WTC11 (cell line): Measurements from ENCODE around the gene KRT79. TPM values are rescaled to one million over a fixed set of nuclear protein-coding genes. Genes with fewer than 3 reads are reported as not detected.

Experiments used
- ATAC-seq: fragments of 200-7000 bp; cut with Tn5 transposase; 2 replicates; pipeline ENCODE4 v1.10.0; 2021; ENCODE audit warnings: mild to moderate bottlenecking, moderate library complexity
- CTCF ChIA-PET: fragments of 300-600 bp; sonication (Branson Sonifier 250); formaldehyde crosslinking; loops from one replicate; lab custom pipeline; 2021; ENCODE audit warnings: antibody characterized with exemption; lab: Charles Lee
- POLR2A ChIA-PET: fragments of 350-600 bp; sonication (Branson Sonifier 250); formaldehyde crosslinking; loops from one replicate; lab custom pipeline; 2021; ENCODE audit warnings: antibody characterized with exemption; lab: Charles Lee
- DNase-seq: peaks from one replicate; pipeline ENCODE4 v3.0.0; 2021; ENCODE audit warnings: low spot score
- H3K27ac Mint-ChIP-seq: 2 replicates; pipeline ENCODE4 v1.8.0; 2021; ENCODE audit warnings: mixed read lengths
- H3K27me3 Mint-ChIP-seq: 2 replicates; pipeline ENCODE4 v1.8.0; 2021; ENCODE audit warnings: low read depth, mild to moderate bottlenecking, moderate library complexity, mixed read lengths
- H3K36me3 Mint-ChIP-seq: 2 replicates; pipeline ENCODE4 v1.8.0; 2021; ENCODE audit warnings: mixed read lengths
- H3K4me1 Mint-ChIP-seq: 2 replicates; pipeline ENCODE4 v1.8.0; 2022; ENCODE audit warnings: mixed read lengths
- H3K4me3 Mint-ChIP-seq: 2 replicates; pipeline ENCODE4 v1.8.0; 2021; ENCODE audit warnings: mild to moderate bottlenecking, moderate library complexity, mixed read lengths
- H3K9me3 Mint-ChIP-seq: 2 replicates; pipeline ENCODE4 v1.8.0; 2021; ENCODE audit warnings: mixed read lengths
- AR ChIP-seq: fragments of 250-450 bp; sonication (Bioruptor Pico); IDR thresholded peaks from 2 replicates; pipeline ENCODE4 v1.9.0; 2021; ENCODE audit warnings: mild to moderate bottlenecking
- ATF3 ChIP-seq: sonication (generic); formaldehyde crosslinking; conservative IDR thresholded peaks from 2 replicates; pipeline ENCODE4 v1.8.1; 2022; ENCODE audit warnings: mild to moderate bottlenecking, missing genetic modification reagents
- CDX4 ChIP-seq: fragments of 250-450 bp; sonication (Bioruptor Pico); IDR thresholded peaks from 2 replicates; pipeline ENCODE4 v1.9.0; 2021; ENCODE audit warnings: moderate library complexity, mild to moderate bottlenecking, inconsistent platforms, borderline replicate concordance
- FOXK1 ChIP-seq: sonication (generic); formaldehyde crosslinking; IDR thresholded peaks from 2 replicates; pipeline ENCODE4 v1.8.0; 2022; ENCODE audit warnings: mild to moderate bottlenecking, moderate library complexity, missing genetic modification reagents
- JUN ChIP-seq: sonication (generic); formaldehyde crosslinking; IDR thresholded peaks from 2 replicates; pipeline ENCODE4 v1.8.0; 2023; ENCODE audit warnings: mild to moderate bottlenecking, missing genetic modification reagents
- NR1H2 ChIP-seq: sonication (generic); formaldehyde crosslinking; IDR thresholded peaks from 2 replicates; pipeline ENCODE4 v1.9.0; 2021; ENCODE audit warnings: mild to moderate bottlenecking, moderate library complexity, missing genetic modification reagents
- NR3C1 ChIP-seq: sonication (generic); formaldehyde crosslinking; conservative IDR thresholded peaks from 2 replicates; pipeline ENCODE4 v1.8.1; 2023; ENCODE audit warnings: low read depth, mild to moderate bottlenecking, missing genetic modification reagents
- TCF7 ChIP-seq: sonication (generic); formaldehyde crosslinking; IDR thresholded peaks from 2 replicates; pipeline ENCODE4 v1.8.0; 2022; ENCODE audit warnings: mild to moderate bottlenecking, low read depth, missing genetic modification reagents, moderate library complexity
- TP53 ChIP-seq: sonication (generic); formaldehyde crosslinking; IDR thresholded peaks from 2 replicates; pipeline ENCODE4 v1.8.1; 2023; ENCODE audit warnings: mild to moderate bottlenecking, missing genetic modification reagents
- ZBTB21 ChIP-seq: sonication (generic); formaldehyde crosslinking; IDR thresholded peaks from 2 replicates; pipeline ENCODE4 v1.8.1; 2023; ENCODE audit warnings: mild to moderate bottlenecking, missing genetic modification reagents, borderline replicate concordance
- ZNF138 ChIP-seq: sonication (generic); formaldehyde crosslinking; conservative IDR thresholded peaks from 2 replicates; pipeline ENCODE4 v1.8.1; 2022; ENCODE audit warnings: mild to moderate bottlenecking, moderate library complexity, missing genetic modification reagents
- ZNF232 ChIP-seq: sonication (generic); formaldehyde crosslinking; IDR thresholded peaks from 2 replicates; pipeline ENCODE4 v1.8.0; 2022; ENCODE audit warnings: mild to moderate bottlenecking, missing genetic modification reagents
- ZNF263 ChIP-seq: sonication (generic); formaldehyde crosslinking; IDR thresholded peaks from 2 replicates; pipeline ENCODE4 v1.8.1; 2022; ENCODE audit warnings: low read depth, mild to moderate bottlenecking, moderate library complexity, missing genetic modification reagents
- ZNF423 ChIP-seq: fragments of 250-450 bp; sonication (Bioruptor Pico); IDR thresholded peaks from 2 replicates; pipeline ENCODE4 v2.1.2; 2022; ENCODE audit warnings: mild to moderate bottlenecking, moderate library complexity
- total RNA-seq: library from RNA; stranded (reverse); gene quantifications from 3 replicates; pipeline ENCODE4 v1.2.3, GENCODE V29; 2021
- TF ChIP-seq, protein P1 (sequence below): sonication (generic); formaldehyde crosslinking; IDR thresholded peaks from 2 replicates; pipeline ENCODE4 v1.8.1; 2023; ENCODE audit warnings: mild to moderate bottlenecking, missing genetic modification reagents, borderline replicate concordance
- TF ChIP-seq, protein P2 (sequence below): sonication (generic); formaldehyde crosslinking; IDR thresholded peaks from 2 replicates; pipeline ENCODE4 v1.8.0; 2023; ENCODE audit warnings: missing genetic modification reagents, mild to moderate bottlenecking, borderline replicate concordance
- TF ChIP-seq, protein P3 (sequence below): sonication (generic); formaldehyde crosslinking; IDR thresholded peaks from 2 replicates; pipeline ENCODE4 v1.8.1; 2023; ENCODE audit warnings: mild to moderate bottlenecking, missing genetic modification reagents
- TF ChIP-seq, protein P4 (sequence below): sonication (generic); formaldehyde crosslinking; IDR thresholded peaks from 2 replicates; pipeline ENCODE4 v1.8.0; 2022; ENCODE audit warnings: mild to moderate bottlenecking, missing genetic modification reagents
- TF ChIP-seq, protein P5 (sequence below): sonication (generic); formaldehyde crosslinking; IDR thresholded peaks from 2 replicates; pipeline ENCODE4 v1.8.1; 2023; ENCODE audit warnings: mild to moderate bottlenecking, missing genetic modification reagents, moderate library complexity

The KRT79 gene
- total RNA-seq, 1 experiment from 2014 or later, result not detected

GRCh38 chr12:52836042-52836466, 1.9 kb upstream of the KRT79 start (continued):
- TF ChIP-seq, protein P1, sequence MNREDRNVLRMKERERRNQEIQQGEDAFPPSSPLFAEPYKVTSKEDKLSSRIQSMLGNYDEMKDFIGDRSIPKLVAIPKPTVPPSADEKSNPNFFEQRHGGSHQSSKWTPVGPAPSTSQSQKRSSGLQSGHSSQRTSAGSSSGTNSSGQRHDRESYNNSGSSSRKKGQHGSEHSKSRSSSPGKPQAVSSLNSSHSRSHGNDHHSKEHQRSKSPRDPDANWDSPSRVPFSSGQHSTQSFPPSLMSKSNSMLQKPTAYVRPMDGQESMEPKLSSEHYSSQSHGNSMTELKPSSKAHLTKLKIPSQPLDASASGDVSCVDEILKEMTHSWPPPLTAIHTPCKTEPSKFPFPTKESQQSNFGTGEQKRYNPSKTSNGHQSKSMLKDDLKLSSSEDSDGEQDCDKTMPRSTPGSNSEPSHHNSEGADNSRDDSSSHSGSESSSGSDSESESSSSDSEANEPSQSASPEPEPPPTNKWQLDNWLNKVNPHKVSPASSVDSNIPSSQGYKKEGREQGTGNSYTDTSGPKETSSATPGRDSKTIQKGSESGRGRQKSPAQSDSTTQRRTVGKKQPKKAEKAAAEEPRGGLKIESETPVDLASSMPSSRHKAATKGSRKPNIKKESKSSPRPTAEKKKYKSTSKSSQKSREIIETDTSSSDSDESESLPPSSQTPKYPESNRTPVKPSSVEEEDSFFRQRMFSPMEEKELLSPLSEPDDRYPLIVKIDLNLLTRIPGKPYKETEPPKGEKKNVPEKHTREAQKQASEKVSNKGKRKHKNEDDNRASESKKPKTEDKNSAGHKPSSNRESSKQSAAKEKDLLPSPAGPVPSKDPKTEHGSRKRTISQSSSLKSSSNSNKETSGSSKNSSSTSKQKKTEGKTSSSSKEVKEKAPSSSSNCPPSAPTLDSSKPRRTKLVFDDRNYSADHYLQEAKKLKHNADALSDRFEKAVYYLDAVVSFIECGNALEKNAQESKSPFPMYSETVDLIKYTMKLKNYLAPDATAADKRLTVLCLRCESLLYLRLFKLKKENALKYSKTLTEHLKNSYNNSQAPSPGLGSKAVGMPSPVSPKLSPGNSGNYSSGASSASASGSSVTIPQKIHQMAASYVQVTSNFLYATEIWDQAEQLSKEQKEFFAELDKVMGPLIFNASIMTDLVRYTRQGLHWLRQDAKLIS (CRISPR knock-in tag), result no peak
- no peak for TF ChIP-seq NR3C1 (CRISPR knock-in tag)
- TF ChIP-seq ZNF138, result no peak

DNA sequence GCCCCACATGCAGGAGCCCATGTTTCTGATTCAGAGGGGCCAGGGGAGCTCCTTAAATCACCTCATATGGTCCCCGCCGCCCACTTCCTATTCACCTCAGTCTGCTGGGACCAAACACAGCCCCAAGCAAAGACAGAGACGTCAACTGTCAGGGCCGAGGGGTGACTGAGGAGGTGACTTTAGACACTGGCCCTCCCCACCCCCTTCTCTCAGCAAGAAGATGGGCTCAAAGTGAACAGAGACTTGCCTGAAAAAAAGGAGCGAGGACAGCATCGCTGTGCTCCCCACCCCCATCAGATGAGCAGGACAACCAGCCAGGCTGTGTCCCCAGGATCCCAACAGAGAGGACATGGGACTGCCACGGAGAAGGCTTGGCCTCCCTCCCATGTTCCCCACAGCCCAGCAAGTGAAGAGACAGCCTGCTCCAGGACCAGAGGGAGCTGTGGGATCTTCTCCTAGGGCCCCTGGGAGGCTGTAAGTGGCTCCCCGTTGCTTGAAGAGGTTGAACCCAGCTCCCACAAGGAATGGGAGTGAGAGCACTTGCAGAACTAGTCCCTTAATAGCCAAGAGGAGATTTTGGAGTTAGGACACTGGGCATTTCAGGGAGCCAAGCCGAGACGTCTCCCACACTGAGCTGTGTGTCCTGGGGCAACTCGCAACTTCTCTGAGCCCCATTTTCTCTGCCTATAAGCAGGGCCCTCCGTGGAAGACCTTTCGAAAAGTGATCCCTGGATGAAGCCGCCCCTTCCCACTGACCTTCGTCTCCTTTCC, 1.3 kb upstream of the KRT79 start:
- H3K27ac Mint-ChIP-seq, result no peak overlapping the region
- ATAC-seq, result no peak
- ChIA-PET CTCF (no interaction called here), POLR2A (no interaction called here)
- no peaks in the 10 kb centered on the region for H3K9me3 Mint-ChIP-seq
- no peaks in the 10 kb centered on the region for H3K36me3 Mint-ChIP-seq
- peaks cover 2% of the 10 kb centered on the region; the same call in 1 of the 2 replicates for H3K27me3 Mint-ChIP-seq
- DNase-seq, result no peak
- H3K4me1 Mint-ChIP-seq, result no peaks in the 10 kb centered on the region
- no peak overlapping the region for H3K4me3 Mint-ChIP-seq
- TF ChIP-seq ZNF423 (CRISPR knock-in tag), result no peak
- TF ChIP-seq ATF3 (CRISPR knock-in tag), result no peak
- TF ChIP-seq AR (CRISPR knock-in tag), result no peak
- TF ChIP-seq, protein P2, sequence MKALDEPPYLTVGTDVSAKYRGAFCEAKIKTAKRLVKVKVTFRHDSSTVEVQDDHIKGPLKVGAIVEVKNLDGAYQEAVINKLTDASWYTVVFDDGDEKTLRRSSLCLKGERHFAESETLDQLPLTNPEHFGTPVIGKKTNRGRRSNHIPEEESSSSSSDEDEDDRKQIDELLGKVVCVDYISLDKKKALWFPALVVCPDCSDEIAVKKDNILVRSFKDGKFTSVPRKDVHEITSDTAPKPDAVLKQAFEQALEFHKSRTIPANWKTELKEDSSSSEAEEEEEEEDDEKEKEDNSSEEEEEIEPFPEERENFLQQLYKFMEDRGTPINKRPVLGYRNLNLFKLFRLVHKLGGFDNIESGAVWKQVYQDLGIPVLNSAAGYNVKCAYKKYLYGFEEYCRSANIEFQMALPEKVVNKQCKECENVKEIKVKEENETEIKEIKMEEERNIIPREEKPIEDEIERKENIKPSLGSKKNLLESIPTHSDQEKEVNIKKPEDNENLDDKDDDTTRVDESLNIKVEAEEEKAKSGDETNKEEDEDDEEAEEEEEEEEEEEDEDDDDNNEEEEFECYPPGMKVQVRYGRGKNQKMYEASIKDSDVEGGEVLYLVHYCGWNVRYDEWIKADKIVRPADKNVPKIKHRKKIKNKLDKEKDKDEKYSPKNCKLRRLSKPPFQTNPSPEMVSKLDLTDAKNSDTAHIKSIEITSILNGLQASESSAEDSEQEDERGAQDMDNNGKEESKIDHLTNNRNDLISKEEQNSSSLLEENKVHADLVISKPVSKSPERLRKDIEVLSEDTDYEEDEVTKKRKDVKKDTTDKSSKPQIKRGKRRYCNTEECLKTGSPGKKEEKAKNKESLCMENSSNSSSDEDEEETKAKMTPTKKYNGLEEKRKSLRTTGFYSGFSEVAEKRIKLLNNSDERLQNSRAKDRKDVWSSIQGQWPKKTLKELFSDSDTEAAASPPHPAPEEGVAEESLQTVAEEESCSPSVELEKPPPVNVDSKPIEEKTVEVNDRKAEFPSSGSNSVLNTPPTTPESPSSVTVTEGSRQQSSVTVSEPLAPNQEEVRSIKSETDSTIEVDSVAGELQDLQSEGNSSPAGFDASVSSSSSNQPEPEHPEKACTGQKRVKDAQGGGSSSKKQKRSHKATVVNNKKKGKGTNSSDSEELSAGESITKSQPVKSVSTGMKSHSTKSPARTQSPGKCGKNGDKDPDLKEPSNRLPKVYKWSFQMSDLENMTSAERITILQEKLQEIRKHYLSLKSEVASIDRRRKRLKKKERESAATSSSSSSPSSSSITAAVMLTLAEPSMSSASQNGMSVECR (CRISPR knock-in tag), result no peak
- no peak for TF ChIP-seq ZNF263 (CRISPR knock-in tag)
- TF ChIP-seq, protein P3, sequence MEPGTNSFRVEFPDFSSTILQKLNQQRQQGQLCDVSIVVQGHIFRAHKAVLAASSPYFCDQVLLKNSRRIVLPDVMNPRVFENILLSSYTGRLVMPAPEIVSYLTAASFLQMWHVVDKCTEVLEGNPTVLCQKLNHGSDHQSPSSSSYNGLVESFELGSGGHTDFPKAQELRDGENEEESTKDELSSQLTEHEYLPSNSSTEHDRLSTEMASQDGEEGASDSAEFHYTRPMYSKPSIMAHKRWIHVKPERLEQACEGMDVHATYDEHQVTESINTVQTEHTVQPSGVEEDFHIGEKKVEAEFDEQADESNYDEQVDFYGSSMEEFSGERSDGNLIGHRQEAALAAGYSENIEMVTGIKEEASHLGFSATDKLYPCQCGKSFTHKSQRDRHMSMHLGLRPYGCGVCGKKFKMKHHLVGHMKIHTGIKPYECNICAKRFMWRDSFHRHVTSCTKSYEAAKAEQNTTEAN (CRISPR knock-in tag), result no peak
- TF ChIP-seq ZBTB21 (CRISPR knock-in tag), result no peak
- TF ChIP-seq, protein P4, sequence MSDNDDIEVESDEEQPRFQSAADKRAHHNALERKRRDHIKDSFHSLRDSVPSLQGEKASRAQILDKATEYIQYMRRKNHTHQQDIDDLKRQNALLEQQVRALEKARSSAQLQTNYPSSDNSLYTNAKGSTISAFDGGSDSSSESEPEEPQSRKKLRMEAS (CRISPR knock-in tag), result no peak
- TF ChIP-seq, protein P5, sequence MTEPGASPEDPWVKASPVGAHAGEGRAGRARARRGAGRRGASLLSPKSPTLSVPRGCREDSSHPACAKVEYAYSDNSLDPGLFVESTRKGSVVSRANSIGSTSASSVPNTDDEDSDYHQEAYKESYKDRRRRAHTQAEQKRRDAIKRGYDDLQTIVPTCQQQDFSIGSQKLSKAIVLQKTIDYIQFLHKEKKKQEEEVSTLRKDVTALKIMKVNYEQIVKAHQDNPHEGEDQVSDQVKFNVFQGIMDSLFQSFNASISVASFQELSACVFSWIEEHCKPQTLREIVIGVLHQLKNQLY (CRISPR knock-in tag), result no peak
- TF ChIP-seq ZNF232 (CRISPR knock-in tag), result no peak
- no peak for TF ChIP-seq JUN (CRISPR knock-in tag)
- TF ChIP-seq FOXK1 (CRISPR knock-in tag), result no peak
- TF ChIP-seq TCF7 (CRISPR knock-in tag), result no peak
- no peak for TF ChIP-seq TP53 (CRISPR knock-in tag)
- TF ChIP-seq CDX4 (CRISPR knock-in tag), result no peak
- TF ChIP-seq NR1H2 (CRISPR knock-in tag), result no peak
